NCI-H2029 (cell line): ENCODE measurements around the gene FNDC11.

Experiments
- DNase-seq: peaks from one replicate; lab custom pipeline; 2025; lab: John Stamatoyannopoulos, UW

FNDC11 gene

DNA sequence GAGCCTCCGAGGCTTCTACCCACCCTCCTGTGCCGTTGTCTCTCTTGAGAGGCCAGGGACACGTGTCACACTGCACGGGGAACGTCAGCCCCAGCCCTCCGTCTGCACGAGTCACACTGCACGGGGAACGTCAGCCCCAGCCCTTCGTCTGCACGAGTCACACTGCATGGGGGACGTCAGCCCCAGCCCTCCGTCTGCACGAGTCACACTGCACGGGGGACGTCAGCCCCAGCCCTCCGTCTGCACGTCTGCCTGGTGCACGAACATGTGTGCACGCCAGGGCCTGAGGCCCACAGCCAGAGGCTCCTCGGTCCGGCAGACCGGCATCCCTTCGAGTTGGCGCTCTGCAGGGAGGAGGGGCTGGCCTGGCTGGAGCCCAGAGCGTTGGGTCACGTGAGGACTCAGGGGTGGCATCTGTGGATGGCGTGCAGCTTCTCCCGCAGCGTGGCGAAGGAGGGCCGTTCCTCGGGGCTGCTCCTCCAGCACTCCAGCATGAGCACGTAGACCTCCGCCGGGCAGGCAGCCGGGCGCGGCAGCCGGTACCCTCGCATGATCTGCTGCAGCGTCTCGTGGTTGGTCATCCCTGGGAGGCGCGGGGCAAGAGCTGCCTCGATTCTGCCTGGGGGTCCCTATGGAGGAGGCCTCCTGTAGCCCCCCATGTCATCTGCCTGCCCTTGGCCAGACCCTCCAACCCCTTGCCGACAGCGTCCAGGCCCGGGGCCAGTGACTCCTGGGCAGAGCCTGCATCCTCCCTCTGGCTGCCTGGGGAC, 13.4 kb upstream of the FNDC11 start:
- DNase-seq: no peak

GRCh38 chr20:63541371-63541770, 12.6 kb upstream of the FNDC11 start:
- no peak for DNase-seq

DNA sequence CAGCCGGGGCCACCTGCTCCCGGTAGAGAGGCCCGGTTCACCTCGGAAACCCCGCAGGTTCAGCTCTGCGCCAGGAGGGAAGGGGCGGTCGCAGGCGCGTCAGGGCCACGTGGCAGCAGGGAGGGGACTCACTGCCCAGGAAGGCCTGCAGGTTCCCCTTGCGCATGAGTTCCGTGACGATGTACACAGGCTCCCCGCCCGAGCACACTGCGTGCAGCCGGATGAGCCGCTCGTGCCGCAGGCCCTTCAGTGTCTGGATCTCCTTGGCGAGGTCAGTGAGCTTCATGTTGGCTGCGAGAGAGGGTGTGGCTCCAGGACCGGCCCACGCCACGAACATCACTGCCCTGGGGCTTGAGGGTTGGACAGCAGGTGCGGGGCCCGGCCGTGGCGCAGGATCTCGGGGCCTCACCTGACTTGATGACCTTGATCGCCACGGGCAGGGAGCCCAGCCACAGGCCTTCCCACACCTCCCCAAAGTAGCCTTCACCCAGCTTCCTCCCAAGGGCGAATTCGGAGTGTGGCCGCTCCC, 11.9 kb upstream of the FNDC11 start:
- no peak for DNase-seq

- DNase-seq: no peak
Measured at GRCh38 chr20:63542696-63543095, 11.3 kb upstream of the FNDC11 start.

DNA sequence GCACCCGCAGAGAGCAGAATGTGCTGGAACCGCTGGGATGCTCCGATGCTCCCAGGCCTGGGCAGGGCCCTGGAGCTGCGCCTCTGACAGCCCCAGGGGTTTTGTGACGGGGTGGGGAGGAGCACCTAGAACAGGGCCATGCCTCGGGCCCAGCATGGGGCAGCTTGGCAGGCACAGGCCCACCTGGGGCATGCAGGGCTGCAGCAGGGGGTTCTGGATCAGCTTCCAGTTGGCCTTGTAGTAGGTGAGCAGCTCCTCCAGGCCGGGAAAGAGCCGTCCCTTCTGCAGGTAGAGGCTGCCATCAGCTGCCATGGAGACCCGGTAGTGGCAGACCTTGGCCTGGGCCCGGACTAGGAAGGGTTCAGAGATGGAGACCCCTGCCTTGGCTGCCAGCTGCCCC, 10.8 kb upstream of the FNDC11 start:
- no peak for DNase-seq

- DNase-seq: no peak
Measured at GRCh38 chr20:63543733-63544132, 10.2 kb upstream of the FNDC11 start.

DNA sequence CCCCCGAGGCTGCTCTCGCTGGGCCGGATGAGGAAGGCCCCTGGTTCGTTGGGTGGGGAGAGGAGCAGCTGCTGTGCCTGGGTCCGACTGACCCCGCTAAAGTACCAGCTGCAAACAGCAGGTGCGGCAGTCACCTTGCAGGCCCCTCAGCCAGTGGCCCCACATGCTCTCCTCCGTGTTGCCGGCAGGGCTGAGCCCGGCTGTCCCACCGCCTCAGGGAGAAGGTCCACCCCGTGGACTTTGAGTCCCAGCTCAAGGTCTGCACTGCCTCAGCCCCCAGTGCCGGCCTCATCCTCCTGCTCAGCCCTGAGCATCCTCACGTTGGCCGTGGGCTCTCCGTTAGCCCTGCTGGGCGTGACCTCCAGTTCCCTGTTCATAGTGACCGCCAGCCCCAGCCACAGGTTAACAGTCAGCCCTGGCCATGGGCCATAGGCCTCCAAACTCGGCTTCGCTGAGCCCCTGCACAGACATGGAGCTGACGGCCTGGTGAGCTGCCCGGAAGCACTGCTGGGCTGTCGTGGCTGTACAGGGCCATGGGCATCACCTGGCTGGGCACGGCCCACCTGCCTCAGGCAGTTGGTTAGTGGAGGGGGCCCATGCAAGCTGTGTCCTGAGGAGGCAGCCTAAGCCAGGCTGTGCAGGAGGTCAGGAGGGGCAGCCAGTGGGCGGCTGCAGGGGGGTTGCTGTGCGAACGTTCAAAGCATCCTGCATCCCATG, 9.6 kb upstream of the FNDC11 start:
- DNase-seq: no peak

- no peak for DNase-seq
Measured at GRCh38 chr20:63544958-63545516, 8.9 kb upstream of the FNDC11 start.

GRCh38 chr20:63545814-63546213, 8.1 kb upstream of the FNDC11 start:
- DNase-seq: no peak

DNA sequence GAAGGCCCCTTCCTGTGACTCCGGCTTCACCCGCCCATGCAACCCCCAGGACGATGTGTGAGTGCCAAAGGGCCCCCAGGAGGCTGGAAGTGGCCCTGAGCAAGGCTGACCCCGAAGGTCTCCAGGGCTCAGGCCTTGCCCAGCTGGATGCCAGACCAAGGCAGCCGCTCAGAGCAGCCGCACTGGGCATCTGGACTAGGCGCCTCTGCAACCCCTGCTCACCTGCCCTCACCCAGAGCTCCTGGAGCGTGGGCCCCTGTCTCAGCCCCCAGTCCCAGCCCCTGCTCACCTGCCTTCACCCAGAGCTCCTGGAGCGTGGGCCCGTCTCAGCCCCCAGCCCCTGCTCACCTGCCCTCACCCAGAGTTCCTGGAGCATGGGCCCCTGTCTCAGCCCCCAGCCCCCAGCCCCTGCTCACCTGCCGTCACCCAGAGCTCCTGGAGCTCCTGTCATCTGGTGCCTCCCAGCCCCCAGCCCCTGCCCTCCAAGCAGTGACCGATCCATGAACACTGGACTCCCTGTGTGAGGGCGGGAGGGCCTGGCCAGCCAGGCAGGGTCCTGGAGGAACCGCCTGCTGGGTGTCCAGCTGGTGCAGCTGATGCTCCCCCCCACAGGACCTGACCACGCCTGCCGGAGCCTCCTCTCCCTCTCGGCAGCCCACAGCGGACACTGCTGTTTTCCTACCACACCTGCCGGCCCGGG, 7.6 kb upstream of the FNDC11 start:
- DNase-seq: no peak

DNA sequence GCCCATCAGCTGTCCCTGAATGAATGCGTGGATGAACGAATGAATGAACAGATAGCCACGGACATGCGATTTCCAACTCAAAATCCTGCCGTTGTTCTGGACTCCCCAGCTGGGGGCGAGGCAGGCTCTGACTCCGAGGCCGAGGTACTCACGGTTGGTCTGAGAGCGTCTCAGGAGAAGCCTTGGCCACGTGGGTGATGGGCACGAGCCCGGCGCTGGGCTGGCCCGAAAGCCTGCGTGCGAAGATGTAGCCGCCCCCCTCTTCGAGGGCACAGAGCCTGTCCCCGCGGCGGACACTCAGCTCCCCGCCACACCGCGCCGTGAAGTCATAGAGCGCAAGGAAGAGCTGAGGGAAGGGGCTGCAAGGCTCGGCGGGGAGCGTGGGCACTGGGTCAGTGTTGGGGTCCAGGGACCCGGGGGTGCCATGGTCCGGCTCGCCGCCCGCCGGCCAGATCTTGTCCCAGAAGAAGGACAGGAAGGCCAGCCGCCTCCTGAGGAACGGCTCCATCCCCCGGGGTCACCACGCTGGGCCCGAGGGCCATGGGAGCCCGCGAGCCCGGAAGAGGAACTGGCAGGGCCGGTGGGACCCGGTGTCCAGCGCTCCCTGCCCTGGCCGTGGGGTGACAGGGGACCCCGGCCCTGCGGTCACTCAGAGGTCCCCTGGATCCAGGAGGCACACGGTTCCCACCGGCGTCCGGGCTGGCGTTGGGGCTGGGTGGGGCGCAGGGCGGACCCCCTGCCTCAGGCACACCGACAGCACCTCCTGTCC, 6.8 kb upstream of the FNDC11 start:
- DNase-seq: no peak

DNA sequence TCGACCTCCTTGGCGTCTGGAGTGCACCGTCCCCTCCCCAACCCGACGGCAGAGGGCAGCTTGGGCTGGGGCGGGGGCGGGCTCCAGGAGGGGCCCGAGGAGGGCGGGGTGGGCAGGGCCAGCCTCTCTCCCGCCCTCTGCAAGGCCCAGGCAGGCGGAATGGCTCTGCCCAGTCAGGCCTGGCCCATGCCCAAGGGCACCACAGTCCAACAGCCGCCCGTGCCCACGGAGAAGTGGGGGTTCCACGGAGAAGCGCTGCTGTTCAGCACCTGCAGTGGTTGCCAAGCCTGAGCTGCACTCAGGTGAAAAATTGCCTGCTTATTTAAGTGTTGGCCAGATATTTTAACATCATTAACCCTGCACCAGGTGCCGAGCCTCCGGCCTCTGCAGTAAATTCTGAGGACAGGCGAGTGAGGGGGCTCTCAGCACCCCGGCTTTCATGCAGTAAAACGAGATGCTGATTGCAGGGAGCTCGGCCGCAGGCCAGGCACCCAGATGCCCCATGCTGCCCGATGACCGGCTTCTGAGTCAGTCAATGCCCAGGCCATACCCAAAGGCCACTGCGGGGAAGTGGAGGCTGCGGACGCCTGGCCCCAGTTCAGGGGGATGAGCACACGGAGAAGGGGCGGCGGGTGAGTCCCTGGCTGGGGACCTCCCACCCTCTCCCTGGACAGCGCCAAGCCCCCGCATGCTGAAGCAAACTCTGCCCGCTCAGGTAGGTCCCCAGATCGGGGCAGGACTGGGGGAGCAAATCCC, 6.1 kb upstream of the FNDC11 start, which contains the start of gene SRMS:
Gene SRMS (minus strand): TSS at position 25 of the 756 bp plus-strand sequence. CDS start 286 bp downstream, outside the sequence.
- DNase-seq: no peak

- no peak for DNase-seq
Measured at GRCh38 chr20:63548542-63548941, 5.4 kb upstream of the FNDC11 start.

DNA sequence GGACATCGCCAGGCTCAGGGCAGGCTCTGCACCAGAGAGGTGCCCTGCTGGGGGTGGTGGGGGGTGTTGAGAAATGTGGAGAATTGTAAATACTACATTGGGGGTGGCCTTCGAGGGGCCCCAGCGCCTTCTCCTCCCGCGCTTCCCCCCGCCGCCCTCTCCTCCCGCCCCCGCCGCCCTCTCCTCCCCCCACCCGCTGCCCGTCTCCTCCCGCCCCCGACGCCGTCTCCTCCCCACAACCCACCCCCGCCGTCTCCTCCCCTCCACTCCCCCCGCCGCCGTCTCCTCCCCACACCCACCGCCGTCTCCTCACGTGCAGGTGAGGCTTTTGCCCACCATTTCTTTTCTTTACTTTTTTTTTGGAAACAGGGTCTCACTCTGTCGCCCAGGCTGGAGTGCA, 4.9 kb upstream of the FNDC11 start:
- no peak for DNase-seq

DNA sequence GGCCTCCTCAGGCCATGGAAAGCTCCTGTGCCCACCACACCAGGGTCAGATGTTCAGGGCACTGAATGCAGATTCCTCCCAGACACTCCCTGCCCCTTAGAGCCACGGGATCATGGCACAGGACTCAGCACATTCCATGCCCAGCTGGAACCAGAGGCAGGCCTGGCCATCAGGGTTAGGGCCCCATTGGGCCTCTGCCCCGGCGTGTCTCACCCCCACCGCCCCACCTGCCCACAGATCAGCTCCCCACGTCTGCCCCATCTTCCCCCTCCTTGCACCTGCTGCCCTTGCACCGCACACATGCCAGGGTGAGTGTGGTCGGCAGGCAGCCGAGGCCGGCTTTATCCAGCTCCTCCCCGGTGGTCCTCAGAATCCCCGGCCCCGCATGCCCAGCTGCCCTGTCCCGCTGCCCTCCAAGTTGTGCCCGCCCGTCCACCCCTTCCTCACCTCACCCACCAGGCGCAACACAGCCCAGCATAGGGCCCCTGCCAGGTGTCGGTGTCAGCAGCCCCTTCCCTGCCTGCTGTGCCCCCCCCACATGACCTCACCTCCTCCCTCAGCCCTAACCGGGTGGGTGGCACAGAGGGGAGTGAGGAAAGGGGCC, 4.2 kb upstream of the FNDC11 start:
- no peak for DNase-seq

GRCh38 chr20:63551068-63551467, 2.9 kb upstream of the FNDC11 start:
- DNase-seq: no peak

DNA sequence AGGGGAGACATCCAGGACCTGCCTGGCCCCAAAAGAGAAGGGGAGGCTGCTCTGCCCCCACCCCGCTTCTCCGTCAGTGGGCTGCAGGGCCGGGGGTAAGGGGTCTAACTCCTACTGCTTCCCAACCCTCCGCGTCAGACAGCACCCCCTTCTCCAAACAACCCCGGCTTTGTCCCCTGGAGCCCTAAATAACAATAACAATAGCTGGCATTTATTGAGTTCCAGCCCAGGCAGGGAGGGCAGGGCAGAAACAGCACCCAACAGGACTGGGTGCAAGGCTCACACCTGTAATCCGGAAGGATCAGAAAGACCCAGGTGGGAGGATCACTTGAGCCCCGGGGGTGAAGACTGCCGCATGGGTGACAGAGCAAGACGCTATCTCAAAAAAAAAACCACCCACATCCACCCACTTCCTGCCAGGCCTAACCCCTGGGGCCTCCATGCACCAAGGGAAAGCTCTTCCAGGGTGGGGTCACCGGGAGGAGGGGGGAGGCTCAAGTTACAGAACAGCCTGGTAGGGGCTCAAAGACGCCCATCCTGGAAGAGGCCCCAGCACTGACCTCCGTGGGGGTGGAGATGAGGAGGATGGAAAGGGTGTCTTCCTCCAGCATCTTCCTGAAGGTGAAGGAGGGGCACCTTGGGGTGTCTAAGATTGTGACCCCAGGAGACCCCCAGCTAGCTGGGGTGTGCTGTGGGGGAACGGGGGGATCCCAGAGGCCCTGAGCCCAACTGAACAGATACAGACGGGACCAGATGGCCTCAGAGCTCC, 1.3 kb upstream of the FNDC11 start:
- DNase-seq: no peak

DNA sequence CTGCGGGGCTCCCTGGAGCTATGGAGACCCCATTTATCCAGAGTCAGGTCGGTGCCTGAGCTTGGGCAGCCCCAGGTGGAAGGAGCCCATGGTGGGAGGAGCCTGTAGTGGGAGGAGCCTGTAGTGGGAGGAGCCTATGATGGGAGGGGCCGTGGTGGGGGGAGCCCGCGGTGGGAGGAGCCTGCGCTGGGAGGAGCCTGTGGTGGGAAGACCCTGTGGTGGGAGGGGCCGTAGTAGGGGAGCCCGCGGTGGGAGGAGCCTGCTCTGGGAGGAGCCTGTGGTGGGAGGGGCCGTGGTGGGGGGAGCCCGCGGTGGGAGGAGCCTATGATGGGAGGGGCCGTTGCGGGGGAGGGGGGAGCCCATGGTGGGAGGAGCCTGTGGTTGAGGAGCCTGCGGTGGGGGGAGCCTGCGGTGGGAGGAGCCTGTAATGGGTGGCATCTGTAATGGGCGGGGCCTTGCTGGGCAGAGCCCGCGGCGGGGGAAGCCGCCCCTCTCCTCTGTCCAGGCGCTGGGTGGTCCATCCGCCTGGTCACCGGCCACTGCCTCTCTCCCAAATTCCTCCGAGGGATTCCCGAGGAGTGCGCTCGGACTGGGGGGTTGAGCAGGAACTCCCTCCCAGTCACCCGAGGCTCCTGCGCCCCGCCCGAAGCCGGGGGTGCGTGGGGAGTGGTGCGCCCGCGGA, 567 bp upstream of the FNDC11 start:
- no peak for DNase-seq
